SK-N-SH (cell line): ENCODE measurements around the gene GNPAT.

Source experiments
- ELF1 ChIP-seq: IDR thresholded peaks from 2 replicates; pipeline ENCODE4 v1.4.0; 2012
- EP300 ChIP-seq, 2 experiments: IDR thresholded peaks; 2 replicates each; pipeline versions ENCODE4 v1.4.0 to v1.6.1; 2012; ENCODE audit warnings: borderline replicate concordance in 1 of 2, low read depth in 1 of 2, low read length in 1 of 2
- FOXJ3 ChIP-seq: sonication (generic); formaldehyde crosslinking; IDR thresholded peaks from 2 replicates; pipeline ENCODE4 v1.5.1; 2020; ENCODE audit warnings: mild to moderate bottlenecking, missing genetic modification reagents
- GATA2 ChIP-seq: sonication (generic); formaldehyde crosslinking; IDR thresholded peaks from 2 replicates; pipeline ENCODE4 v1.5.0; 2020; ENCODE audit warnings: mild to moderate bottlenecking, missing genetic modification reagents
- JUND ChIP-seq: IDR thresholded peaks from 2 replicates; pipeline ENCODE4 v1.4.0; 2012
- NRF1 ChIP-seq: IDR thresholded peaks from 2 replicates; pipeline ENCODE4 v1.6.1; 2012; ENCODE audit warnings: low read depth, mild to moderate bottlenecking, low read length
- POLR2AphosphoS5 ChIP-seq: IDR thresholded peaks from 2 replicates; pipeline ENCODE4 v1.6.1; 2012; ENCODE audit warnings: low read depth, low read length
- RCOR1 ChIP-seq: fragments of 150-350 bp; IDR thresholded peaks from 2 replicates; pipeline ENCODE4 v1.6.1; 2017; ENCODE audit warnings: antibody characterized with exemption, low read length
- SIN3A ChIP-seq: IDR thresholded peaks from 2 replicates; pipeline ENCODE4 v1.6.1; 2012; ENCODE audit warnings: low read depth, mild to moderate bottlenecking, low read length, moderate library complexity, borderline replicate concordance
- TAF1 ChIP-seq: IDR thresholded peaks from 2 replicates; pipeline ENCODE4 v1.6.1; 2012; ENCODE audit warnings: low read depth, mild to moderate bottlenecking, low read length, moderate library complexity, borderline replicate concordance
- TEAD4 ChIP-seq: IDR thresholded peaks from 2 replicates; pipeline ENCODE4 v1.4.0; 2012; ENCODE audit warnings: mild to moderate bottlenecking, borderline replicate concordance; ENCODE audit not compliant: insufficient read depth
- TF ChIP-seq, protein P1 (sequence below): fragments of 200-600 bp; sonication (generic); IDR thresholded peaks from 2 replicates; pipeline ENCODE4 v1.6.1; 2017; ENCODE audit warnings: antibody characterized with exemption, mild to moderate bottlenecking, moderate library complexity
- TF ChIP-seq, protein P2 (sequence below): IDR thresholded peaks from 2 replicates; pipeline ENCODE4 v1.6.1; 2012; ENCODE audit warnings: mild to moderate bottlenecking, low read depth, low read length, moderate library complexity

DNA sequence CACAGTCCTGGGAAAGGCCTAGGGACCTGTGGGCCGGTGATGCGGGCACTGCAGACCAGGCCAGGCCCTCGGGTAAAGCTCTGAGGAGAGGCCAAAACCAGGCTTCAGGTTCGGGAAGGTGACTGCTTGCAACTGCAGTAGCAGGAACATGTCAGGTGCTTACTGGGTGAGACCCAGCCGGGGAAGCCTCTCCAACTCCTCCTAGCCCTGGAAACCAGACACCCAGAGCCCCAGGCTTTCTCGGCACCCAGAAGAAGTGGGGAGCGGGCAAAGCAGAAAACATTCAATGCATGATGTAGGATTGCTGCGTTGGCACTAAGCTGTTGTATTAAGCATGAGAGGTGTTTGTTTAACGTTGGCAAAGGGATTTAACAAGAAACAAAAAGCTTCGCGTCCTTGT is 20.2 kb upstream of the GNPAT start:
- TF ChIP-seq TEAD4 = no peak
- TF ChIP-seq, protein P1, sequence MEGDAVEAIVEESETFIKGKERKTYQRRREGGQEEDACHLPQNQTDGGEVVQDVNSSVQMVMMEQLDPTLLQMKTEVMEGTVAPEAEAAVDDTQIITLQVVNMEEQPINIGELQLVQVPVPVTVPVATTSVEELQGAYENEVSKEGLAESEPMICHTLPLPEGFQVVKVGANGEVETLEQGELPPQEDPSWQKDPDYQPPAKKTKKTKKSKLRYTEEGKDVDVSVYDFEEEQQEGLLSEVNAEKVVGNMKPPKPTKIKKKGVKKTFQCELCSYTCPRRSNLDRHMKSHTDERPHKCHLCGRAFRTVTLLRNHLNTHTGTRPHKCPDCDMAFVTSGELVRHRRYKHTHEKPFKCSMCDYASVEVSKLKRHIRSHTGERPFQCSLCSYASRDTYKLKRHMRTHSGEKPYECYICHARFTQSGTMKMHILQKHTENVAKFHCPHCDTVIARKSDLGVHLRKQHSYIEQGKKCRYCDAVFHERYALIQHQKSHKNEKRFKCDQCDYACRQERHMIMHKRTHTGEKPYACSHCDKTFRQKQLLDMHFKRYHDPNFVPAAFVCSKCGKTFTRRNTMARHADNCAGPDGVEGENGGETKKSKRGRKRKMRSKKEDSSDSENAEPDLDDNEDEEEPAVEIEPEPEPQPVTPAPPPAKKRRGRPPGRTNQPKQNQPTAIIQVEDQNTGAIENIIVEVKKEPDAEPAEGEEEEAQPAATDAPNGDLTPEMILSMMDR = no peak
- TF ChIP-seq RCOR1 = no peak
- TF ChIP-seq SIN3A = no peak
- TF ChIP-seq FOXJ3 (CRISPR knock-in tag) = no peak
- TF ChIP-seq EP300 (IDR thresholded peaks at IDR 0.05; ENCODE audit: borderline replicate concordance in 1 of 2, low read depth in 1 of 2, low read length in 1 of 2) = no peak
- TF ChIP-seq POLR2AphosphoS5 = no peak
- no peak for TF ChIP-seq GATA2 (CRISPR knock-in tag)
- no peak for TF ChIP-seq NRF1
- TF ChIP-seq ELF1 = no peak
- no peak for TF ChIP-seq TAF1
- TF ChIP-seq JUND = no peak
- TF ChIP-seq, protein P2, sequence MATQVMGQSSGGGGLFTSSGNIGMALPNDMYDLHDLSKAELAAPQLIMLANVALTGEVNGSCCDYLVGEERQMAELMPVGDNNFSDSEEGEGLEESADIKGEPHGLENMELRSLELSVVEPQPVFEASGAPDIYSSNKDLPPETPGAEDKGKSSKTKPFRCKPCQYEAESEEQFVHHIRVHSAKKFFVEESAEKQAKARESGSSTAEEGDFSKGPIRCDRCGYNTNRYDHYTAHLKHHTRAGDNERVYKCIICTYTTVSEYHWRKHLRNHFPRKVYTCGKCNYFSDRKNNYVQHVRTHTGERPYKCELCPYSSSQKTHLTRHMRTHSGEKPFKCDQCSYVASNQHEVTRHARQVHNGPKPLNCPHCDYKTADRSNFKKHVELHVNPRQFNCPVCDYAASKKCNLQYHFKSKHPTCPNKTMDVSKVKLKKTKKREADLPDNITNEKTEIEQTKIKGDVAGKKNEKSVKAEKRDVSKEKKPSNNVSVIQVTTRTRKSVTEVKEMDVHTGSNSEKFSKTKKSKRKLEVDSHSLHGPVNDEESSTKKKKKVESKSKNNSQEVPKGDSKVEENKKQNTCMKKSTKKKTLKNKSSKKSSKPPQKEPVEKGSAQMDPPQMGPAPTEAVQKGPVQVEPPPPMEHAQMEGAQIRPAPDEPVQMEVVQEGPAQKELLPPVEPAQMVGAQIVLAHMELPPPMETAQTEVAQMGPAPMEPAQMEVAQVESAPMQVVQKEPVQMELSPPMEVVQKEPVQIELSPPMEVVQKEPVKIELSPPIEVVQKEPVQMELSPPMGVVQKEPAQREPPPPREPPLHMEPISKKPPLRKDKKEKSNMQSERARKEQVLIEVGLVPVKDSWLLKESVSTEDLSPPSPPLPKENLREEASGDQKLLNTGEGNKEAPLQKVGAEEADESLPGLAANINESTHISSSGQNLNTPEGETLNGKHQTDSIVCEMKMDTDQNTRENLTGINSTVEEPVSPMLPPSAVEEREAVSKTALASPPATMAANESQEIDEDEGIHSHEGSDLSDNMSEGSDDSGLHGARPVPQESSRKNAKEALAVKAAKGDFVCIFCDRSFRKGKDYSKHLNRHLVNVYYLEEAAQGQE = no peak
